Measurements from ENCODE around the gene KHDC4.
"Not testable (repeated sequence)": the region's sequence is repeated elsewhere in the genome, so short reads cannot be mapped to it uniquely, and the experiment has no call there.

KHDC4 gene

GRCh38 chr1:155897746-155898145 lies 36.5 kb downstream of the KHDC4 start:
- no peak for DNase-seq

GRCh38 chr1:155896476-155896875 lies 37.7 kb downstream of the KHDC4 start:
- DNase-seq = not testable (repeated sequence)

- DNase-seq = not testable (repeated sequence)
These were observed 38.6 kb downstream of the KHDC4 start for GRCh38 chr1:155895617-155896016.

GRCh38 chr1:155893389-155894142 lies 40.6 kb downstream of the KHDC4 start:
- DNase-seq = no peak

- no peak for DNase-seq
These were observed 41.4 kb downstream of the KHDC4 start for GRCh38 chr1:155892796-155893195.

GRCh38 chr1:155890251-155890650 lies 44.0 kb downstream of the KHDC4 start:
- DNase-seq = no peak

GRCh38 chr1:155889566-155889965 lies 44.6 kb downstream of the KHDC4 start:
- no peak for DNase-seq

GRCh38 chr1:155888481-155888880 lies 45.7 kb downstream of the KHDC4 start:
- DNase-seq = no peak

- DNase-seq = no peak
These were observed 49.2 kb downstream of the KHDC4 start for GRCh38 chr1:155884982-155885381.

- no peak for DNase-seq
These were observed 49.9 kb downstream of the KHDC4 start for GRCh38 chr1:155884031-155884960.

- DNase-seq = no peak
These were observed 51.4 kb downstream of the KHDC4 start for GRCh38 chr1:155882766-155883165.

- no peak for DNase-seq
These were observed 52.0 kb downstream of the KHDC4 start for GRCh38 chr1:155882235-155882634.

- no peak for DNase-seq
These were observed 53.3 kb downstream of the KHDC4 start for GRCh38 chr1:155880950-155881349.

GRCh38 chr1:155880251-155880650 lies 54.0 kb downstream of the KHDC4 start:
- no peak for DNase-seq

- DNase-seq = no peak
These were observed 56.3 kb downstream of the KHDC4 start for GRCh38 chr1:155877945-155878344.

- DNase-seq = no peak
These were observed 60.4 kb downstream of the KHDC4 start for GRCh38 chr1:155873860-155874259.

- no peak for DNase-seq
These were observed 61.7 kb downstream of the KHDC4 start for GRCh38 chr1:155872527-155872926.

GRCh38 chr1:155871390-155871789 lies 62.8 kb downstream of the KHDC4 start:
- DNase-seq = no peak

GRCh38 chr1:155867766-155868165 lies 66.4 kb downstream of the KHDC4 start:
- DNase-seq = no peak

- DNase-seq = no peak
These were observed 69.8 kb downstream of the KHDC4 start for GRCh38 chr1:155864393-155864792.
